PC-9 (cell line): Measurements from ENCODE around the gene GYS1. TPM values are rescaled to one million over a fixed set of nuclear protein-coding genes. Genes with fewer than 3 reads are reported as not detected.

ENCODE experiments used
- BruUV-seq: library from RNA; stranded (reverse); fragments of 400-500 nt; replicated peaks from 2 replicates; lab custom pipeline; 2021; lab: Mats Ljungman, UMichigan
- CTCF ChIA-PET: fragments of 300-600 bp; sonication (Branson Sonifier 250); formaldehyde crosslinking; loops from one replicate; lab custom pipeline; 2022; ENCODE audit warnings: antibody characterized with exemption; lab: Charles Lee
- POLR2A ChIA-PET: fragments of 300-600 bp; sonication (Branson Sonifier 250); formaldehyde crosslinking; loops from one replicate; lab custom pipeline; 2022; ENCODE audit warnings: antibody characterized with exemption; ENCODE audit not compliant: unreplicated experiment; lab: Charles Lee
- DNase-seq, 2 experiments: peaks; one replicate each; pipeline versions ENCODE4 v3.0.0 to v3.0.0-alpha.2; 2015 to 2022; ENCODE audit warnings: mixed read lengths in 1 of 2
- H2AFZ ChIP-seq: fragments of 200-600 bp; sonication (generic); 2 replicates; pipeline ENCODE4 v1.8.1; 2017; ENCODE audit warnings: antibody characterized with exemption
- H3F3A ChIP-seq: fragments of 200-600 bp; sonication (generic); 2 replicates; pipeline ENCODE4 v1.8.1; 2017; ENCODE audit warnings: antibody characterized with exemption, mild to moderate bottlenecking, low read depth; ENCODE audit not compliant: insufficient read depth
- H3K27ac ChIP-seq: fragments of 200-600 bp; sonication (generic); 2 replicates; pipeline ENCODE4 v1.6.1; 2016; ENCODE audit warnings: mixed run types
- H3K27me3 ChIP-seq: fragments of 200-600 bp; sonication (generic); 2 replicates; pipeline ENCODE4 v1.6.1; 2016; ENCODE audit warnings: low read depth, mixed run types; ENCODE audit not compliant: insufficient read depth
- H3K36me3 ChIP-seq: fragments of 200-600 bp; sonication (generic); 2 replicates; pipeline ENCODE4 v1.6.1; 2016; ENCODE audit warnings: low read depth, mixed run types
- H3K4me1 ChIP-seq: fragments of 200-600 bp; sonication (generic); replicated peaks from 2 replicates; pipeline ENCODE4 v1.6.1; 2016; ENCODE audit warnings: mixed run types; ENCODE audit not compliant: insufficient read depth
- H3K4me2 ChIP-seq: fragments of 200-600 bp; sonication (generic); 2 replicates; pipeline ENCODE4 v1.6.1; 2017; ENCODE audit warnings: mixed run types
- H3K4me3 ChIP-seq: fragments of 200-600 bp; sonication (generic); 2 replicates; pipeline ENCODE4 v1.6.1; 2016; ENCODE audit warnings: mixed run types
- H3K79me2 ChIP-seq: fragments of 200-600 bp; sonication (generic); 2 replicates; pipeline ENCODE4 v1.6.1; 2017; ENCODE audit warnings: low read depth, mixed run types
- H3K9me2 ChIP-seq: fragments of 200-600 bp; sonication (generic); 2 replicates; pipeline ENCODE4 v1.8.1; 2017; ENCODE audit warnings: mild to moderate bottlenecking; ENCODE audit not compliant: insufficient read depth
- H3K9me3 ChIP-seq: fragments of 200-600 bp; sonication (generic); 2 replicates; pipeline ENCODE4 v1.8.1; 2016; ENCODE audit warnings: low read depth; ENCODE audit not compliant: insufficient read depth
- H4K20me1 ChIP-seq: fragments of 200-600 bp; sonication (generic); 2 replicates; pipeline ENCODE4 v1.8.1; 2017; ENCODE audit not compliant: insufficient read depth
- EZH2 ChIP-seq: fragments of 200-600 bp; sonication (generic); IDR thresholded peaks from 2 replicates; pipeline ENCODE4 v1.8.0; 2017; ENCODE audit warnings: antibody characterized with exemption, low read depth
- intact Hi-C: fragments of 100-400 bp; cut with micrococcal nuclease; formaldehyde crosslinking; loops from one replicate; pipeline ENCODE4 v1.10.0; 2022; ENCODE audit not compliant: unreplicated experiment
- total RNA-seq: library from RNA; stranded (reverse); gene quantifications from 2 replicates; pipeline ENCODE4 v1.2.3, GENCODE V29; 2021
- TF ChIP-seq, protein P1 (sequence below): fragments of 200-600 bp; sonication (generic); conservative IDR thresholded peaks from 2 replicates; pipeline ENCODE4 v1.6.1; 2017; ENCODE audit warnings: mixed run types, antibody characterized with exemption, mild to moderate bottlenecking, moderate library complexity

GYS1 gene
- total RNA-seq, 1 experiment from 2014 or later = 54.2 TPM

DNA sequence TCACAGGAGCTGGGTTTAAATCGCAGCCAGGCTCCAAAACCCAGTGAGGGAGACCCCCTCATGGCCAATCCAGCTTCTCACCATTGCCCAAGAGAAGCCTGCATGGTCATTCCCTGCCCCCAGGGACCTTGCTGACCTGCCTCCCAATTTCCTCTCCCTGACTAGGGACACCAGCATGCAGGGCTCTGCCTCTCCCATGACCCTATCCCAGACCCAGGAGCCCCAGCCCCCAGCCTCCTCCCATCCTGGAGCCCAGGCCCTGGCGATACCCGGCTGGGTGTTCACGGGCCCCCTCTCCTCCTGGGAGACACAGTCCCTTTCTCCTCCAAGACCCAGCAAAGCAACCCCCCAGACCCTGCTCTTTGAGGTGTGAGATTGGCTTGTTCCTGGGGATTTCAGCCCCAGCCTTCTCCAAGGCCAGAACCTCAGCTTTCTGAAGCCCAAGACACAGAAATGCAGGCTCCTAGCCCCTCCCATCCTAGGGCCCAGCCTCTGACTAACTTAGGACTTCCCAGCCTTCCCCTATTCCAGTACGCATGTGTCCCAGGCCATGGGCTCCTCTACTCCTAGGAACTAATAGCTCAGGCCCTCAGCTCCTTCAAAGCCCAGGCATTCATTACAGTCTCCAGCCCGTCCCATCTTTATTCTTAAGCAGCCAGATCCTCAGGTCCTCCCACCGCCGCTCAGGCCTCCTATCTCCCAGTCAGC, 1.1 kb downstream of the GYS1 start:
- ChIA-PET POLR2A (interaction anchor here (0.5 to 1.2 kb wide), 11 partner anchors 8 to 859 kb away, joined by 3 to 12 read pairs (median 5); no protein-coding TSS in a partner anchor), CTCF (interaction anchor here (0.5 to 2.6 kb wide), 11 partner anchors 8 to 279 kb away, joined by 3 to 11 read pairs (median 4); partner anchors contain the start of gene CGB7)
- Histone ChIP-seq H3K9me3 (no peaks in the 10 kb centered on the region), H3K36me3 (0 out of 2 replicates have a peak, but pooled peaks cover 2% of the 10 kb centered on the region), H3K27me3 (no peaks in the 10 kb centered on the region), H3F3A (peaks cover 12% of the 10 kb centered on the region), H4K20me1 (peaks cover 12% of the 10 kb centered on the region), H3K27ac (0 out of 2 replicates have a peak overlapping the region, but pooled peaks have one; percentile 41), H3K79me2 (peaks cover 62% of the 10 kb centered on the region), H2AFZ (peak overlapping the region; percentile 92), H3K4me2 (peak overlapping the region; percentile 95), H3K9me2 (no peaks in the 10 kb centered on the region), H3K4me3 (peak overlapping the region; percentile 97), H3K4me1 (peaks cover 16% of the 10 kb centered on the region)
- DNase-seq = peak; percentile 64 to 67
- no TSS peak for BruUV-seq
- TF ChIP-seq, protein P1, sequence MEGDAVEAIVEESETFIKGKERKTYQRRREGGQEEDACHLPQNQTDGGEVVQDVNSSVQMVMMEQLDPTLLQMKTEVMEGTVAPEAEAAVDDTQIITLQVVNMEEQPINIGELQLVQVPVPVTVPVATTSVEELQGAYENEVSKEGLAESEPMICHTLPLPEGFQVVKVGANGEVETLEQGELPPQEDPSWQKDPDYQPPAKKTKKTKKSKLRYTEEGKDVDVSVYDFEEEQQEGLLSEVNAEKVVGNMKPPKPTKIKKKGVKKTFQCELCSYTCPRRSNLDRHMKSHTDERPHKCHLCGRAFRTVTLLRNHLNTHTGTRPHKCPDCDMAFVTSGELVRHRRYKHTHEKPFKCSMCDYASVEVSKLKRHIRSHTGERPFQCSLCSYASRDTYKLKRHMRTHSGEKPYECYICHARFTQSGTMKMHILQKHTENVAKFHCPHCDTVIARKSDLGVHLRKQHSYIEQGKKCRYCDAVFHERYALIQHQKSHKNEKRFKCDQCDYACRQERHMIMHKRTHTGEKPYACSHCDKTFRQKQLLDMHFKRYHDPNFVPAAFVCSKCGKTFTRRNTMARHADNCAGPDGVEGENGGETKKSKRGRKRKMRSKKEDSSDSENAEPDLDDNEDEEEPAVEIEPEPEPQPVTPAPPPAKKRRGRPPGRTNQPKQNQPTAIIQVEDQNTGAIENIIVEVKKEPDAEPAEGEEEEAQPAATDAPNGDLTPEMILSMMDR = no peak
- no peak for TF ChIP-seq EZH2
- intact Hi-C loops = loop anchor here (2.0 to 10.0 kb wide), 5 partner anchors 27 to 653 kb away; partner anchors contain the start of genes CA11, FTL, RRAS and SCAF1

DNA sequence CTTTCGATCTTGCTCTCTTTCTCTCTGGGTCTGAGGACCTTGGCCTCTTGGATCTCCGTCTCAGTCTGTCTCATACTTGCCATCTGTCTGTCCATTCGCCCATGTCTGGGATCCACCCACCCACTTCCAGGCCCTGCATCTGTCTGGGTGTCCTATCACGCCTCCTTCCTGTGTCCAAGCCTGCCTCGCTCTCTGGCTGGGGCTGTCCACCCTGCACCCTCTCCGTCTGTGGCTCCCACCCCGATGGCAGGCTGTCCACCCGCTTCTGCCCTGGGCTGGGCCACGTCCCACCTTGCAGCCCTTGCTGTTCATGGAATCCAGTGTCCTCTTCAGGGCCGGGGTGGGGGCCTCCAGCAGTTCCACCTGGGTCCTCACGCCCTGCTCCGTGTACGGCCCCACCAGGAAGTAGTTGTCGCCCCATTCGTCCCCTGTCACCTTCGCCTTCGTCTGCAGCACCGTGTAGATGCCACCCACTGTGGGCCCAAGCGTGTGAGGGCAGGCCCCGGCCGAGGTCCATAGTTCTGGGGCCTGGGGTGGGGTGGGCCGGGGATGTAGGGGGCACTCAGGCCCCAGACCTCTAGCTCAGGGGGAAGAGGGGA, 2.0 kb downstream of the GYS1 start:
- Histone ChIP-seq H3K4me2 (peak overlapping the region; percentile 95; the same call in 1 of the 2 replicates), H3K27ac (no peak overlapping the region), H3K9me2 (no peaks in the 10 kb centered on the region), H3K79me2 (peaks cover 52% of the 10 kb centered on the region), H3K4me1 (peaks cover 16% of the 10 kb centered on the region), H3K4me3 (no peak overlapping the region), H3K36me3 (no peaks in the 10 kb centered on the region), H4K20me1 (peaks cover 3% of the 10 kb centered on the region), H3F3A (peaks cover 18% of the 10 kb centered on the region), H3K9me3 (no peaks in the 10 kb centered on the region), H3K27me3 (no peaks in the 10 kb centered on the region), H2AFZ (no peak overlapping the region)
- TF ChIP-seq, protein P1 = no peak
- TF ChIP-seq EZH2 = no peak
- DNase-seq = no peak
- ChIA-PET POLR2A (interaction anchor here (1.1 kb wide), 1 partner anchor 29 kb away, joined by 4 read pairs; no protein-coding TSS in a partner anchor), CTCF (interaction anchor here (2.6 kb wide), 1 partner anchor 21 kb away, joined by 11 read pairs; no protein-coding TSS in a partner anchor)
- no TSS peak for BruUV-seq
- intact Hi-C loops = loop anchor here (5.0 to 10.0 kb wide), 3 partner anchors 194 to 654 kb away; partner anchors contain the start of genes CA11, RRAS and SCAF1

DNA sequence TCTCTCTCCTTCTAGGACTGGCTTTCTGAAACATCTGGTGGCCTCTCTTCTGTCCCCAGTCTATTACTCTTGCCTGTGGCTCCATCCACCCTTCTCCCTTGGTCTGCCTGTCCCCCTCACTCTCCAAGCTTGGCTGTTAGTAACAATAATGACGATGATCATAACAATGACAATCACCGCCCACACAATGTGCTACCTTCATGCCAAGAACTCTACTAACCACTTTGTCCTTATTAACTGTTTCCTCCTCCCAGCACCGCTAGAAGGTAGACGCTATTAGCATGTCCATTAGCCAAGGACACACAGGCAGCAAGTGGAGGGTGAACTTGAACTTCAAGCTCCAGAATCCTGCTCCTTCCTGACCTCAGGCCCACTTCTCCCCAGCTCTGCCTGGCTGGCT, 2.7 kb downstream of the GYS1 start:
- Histone ChIP-seq H3K36me3 (peaks cover under 1% of the 10 kb centered on the region; the same call in 1 of the 2 replicates), H3K79me2 (peaks cover 45% of the 10 kb centered on the region), H3K4me1 (peaks cover 15% of the 10 kb centered on the region), H3K9me3 (no peaks in the 10 kb centered on the region), H3K9me2 (no peaks in the 10 kb centered on the region), H3F3A (peaks cover 14% of the 10 kb centered on the region), H3K27me3 (no peaks in the 10 kb centered on the region), H3K27ac (no peak overlapping the region), H2AFZ (no peak overlapping the region), H3K4me2 (no peak overlapping the region), H4K20me1 (no peaks in the 10 kb centered on the region; the same call in 1 of the 2 replicates), H3K4me3 (no peak overlapping the region)
- BruUV-seq = no TSS peak
- intact Hi-C loops = loop anchor here (5.0 to 10.0 kb wide), 3 partner anchors 193 to 654 kb away; partner anchors contain the start of genes CA11, RRAS and SCAF1
- CTCF ChIA-PET = no interaction called here
- TF ChIP-seq, protein P1 = no peak
- TF ChIP-seq EZH2 = no peak
- POLR2A ChIA-PET = no interaction called here
- DNase-seq = no peak
